ENCODE data around the gene UNC93A.
"Not testable (repeated sequence)": the region's sequence is repeated elsewhere in the genome, so short reads cannot be mapped to it uniquely, and the experiment has no call there.

Gene UNC93A

DNA sequence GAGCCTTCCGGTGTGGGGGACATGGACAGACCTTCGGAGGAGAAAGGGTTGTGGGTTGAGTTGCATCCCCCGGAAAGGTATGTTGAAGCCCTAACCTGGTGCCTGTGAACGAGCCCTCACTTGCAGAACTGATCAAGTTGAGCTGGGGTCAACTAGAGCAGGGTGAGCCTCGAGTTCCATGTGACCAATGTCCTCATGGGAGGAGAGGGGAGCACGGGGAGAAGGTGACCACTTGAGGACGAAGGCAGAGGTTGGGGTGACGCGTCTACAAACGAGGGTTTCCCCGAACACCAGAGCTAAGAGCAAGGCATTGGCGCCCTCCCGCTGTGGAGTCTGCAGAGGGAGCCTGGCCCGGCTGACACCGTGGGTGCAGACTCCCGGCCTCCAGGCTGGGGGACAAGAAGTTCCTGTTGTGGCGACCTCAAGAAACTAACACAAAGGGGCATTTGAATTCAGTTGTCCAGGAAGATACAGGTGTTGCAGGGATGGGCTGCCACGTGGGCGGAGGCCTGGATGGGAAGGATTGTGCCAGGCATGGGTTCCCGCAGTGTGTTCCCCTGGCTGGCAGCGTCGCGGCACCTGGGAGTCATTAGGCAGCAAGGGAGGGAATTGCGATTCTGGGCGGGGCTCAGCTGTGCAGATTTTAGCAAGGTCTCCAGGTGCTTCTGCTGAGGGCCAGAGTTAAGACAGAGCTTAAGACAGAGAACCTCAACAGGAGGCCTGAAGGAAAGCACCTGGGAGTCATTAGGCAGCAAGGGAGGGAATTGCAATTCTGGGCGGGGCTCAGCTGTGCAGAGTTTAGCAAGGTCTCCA, 20.4 kb upstream of the UNC93A start:
- FAIRE-seq (no peak), DNase-seq (ENCODE audit: low spot score) (no peak)

DNA sequence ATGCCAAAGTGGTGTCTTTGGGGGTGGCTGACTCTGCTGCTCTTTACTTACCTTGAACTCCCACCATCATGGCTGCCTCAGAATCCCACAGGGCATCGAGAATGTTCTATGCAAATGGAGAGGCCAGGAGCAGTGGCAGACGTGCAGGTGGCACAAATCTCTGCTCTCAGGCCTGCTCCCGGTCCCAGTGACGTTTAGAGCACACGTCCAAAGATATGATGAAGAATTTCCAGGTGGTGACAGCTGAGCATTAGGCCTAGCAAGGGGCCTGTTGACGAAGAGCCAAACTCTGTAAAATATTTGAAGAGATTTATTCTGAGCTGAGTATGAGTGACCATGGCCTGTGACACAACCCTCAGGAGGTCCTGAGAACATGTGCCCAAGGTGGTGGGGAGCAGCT, 19.0 kb upstream of the UNC93A start:
- DNase-seq (ENCODE audit: low spot score) (no peak), FAIRE-seq (no peak)

GRCh38 chr6:167272696-167273379, 18.3 kb upstream of the UNC93A start:
- DNase-seq (ENCODE audit: low spot score) (no peak), FAIRE-seq (no peak)

DNA sequence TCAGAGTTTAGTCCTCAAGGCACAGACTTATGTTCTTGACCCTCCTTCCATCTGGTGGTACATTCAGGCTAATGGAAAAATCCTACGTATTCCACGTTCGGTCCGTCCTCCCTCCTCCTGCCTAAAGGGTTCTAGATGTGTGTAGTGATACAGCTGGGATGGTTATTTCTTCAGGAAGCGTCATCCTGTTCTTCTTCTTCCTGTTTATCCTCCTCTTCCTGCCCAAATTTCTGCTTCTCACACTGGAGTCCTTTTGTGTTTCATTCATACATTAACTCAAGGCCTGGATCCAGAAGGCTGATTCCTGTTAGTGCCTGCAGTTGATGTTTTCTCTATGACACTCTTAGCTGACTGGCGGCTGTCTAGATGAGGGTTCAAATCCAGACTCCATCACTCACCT, 16.8 kb upstream of the UNC93A start:
- DNase-seq (ENCODE audit: low spot score): no peak
- no peak for FAIRE-seq

- no peak for FAIRE-seq
- DNase-seq (ENCODE audit: low spot score): no peak
Measured at GRCh38 chr6:167275001-167275400, 16.1 kb upstream of the UNC93A start.

- FAIRE-seq: no peak
- DNase-seq (ENCODE audit: low spot score): no peak
Measured at GRCh38 chr6:167275436-167275835, 15.7 kb upstream of the UNC93A start.

DNA sequence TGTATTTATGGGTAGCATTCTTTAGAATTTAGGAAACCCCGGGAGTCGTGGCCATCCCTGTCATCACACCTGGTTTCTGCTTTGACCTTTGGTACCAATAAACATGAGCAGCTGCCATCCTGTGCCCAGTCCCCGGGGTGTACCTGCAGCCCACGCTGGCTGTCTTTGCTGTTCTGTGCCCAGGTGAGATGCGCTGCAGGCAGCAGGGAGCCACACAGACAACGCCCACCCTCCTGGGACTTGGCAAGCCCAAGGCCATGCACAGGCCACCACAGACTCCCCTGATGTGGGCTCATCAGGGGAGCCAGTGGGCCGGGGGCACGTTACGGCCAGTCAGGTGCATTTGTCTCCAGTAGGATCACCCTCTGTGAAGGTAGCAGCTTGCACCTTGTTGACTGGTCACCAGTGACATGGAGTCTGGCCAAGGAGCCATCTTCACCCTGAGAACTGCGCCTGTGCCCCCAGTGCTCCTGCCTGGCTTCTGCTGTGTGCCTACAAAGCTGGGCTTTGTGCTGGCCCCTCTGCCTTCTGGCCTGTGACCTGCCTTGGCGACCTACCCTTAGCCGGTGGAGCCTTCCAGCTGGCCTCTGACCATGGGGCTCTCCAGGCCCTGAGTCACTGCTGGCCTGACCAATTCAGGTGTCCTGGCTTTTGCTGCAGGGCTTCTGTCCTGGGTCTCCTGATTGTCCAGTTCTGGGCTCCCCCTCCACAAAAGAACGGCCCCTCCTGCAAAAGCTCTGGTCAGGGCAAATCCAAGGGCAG, 14.2 kb upstream of the UNC93A start:
- no peak for FAIRE-seq
- DNase-seq (ENCODE audit: low spot score): no peak

GRCh38 chr6:167278173-167278940, 12.8 kb upstream of the UNC93A start:
- DNase-seq (ENCODE audit: low spot score): not testable (repeated sequence)
- peak; percentile 5 for FAIRE-seq

DNA sequence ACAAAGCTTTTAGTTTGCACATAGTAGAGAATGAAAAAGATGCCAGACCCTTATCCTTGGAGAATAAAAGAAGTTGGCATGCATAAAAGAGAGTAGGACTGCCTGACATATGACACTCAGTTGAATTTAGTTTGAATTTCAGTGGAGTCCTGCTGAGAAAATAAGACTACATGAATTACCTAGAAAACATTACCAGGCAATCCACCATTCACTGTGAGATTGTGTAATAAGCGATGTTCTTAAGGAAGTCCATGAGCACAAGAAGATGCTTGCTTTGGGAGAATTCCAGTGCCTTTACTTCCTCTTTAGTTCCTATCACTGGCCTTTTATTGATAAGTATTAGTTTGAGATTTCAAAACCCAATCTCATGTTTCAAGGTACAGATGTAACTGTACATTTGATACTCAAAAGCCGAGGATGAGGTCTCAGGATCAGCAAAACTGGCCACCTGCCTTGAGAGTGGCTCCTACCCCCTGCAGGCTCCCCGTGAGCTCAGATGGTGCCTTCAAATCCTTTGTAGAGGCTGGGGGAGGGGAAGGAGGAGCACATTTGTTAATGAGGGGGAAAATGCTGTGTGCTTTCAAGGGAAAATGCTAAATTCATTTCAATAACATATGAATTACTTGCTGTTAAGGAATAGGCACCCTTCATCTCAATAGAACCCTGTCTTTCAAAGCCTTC, 11.2 kb upstream of the UNC93A start:
- no peak for FAIRE-seq
- no peak for DNase-seq (ENCODE audit: low spot score)

DNA sequence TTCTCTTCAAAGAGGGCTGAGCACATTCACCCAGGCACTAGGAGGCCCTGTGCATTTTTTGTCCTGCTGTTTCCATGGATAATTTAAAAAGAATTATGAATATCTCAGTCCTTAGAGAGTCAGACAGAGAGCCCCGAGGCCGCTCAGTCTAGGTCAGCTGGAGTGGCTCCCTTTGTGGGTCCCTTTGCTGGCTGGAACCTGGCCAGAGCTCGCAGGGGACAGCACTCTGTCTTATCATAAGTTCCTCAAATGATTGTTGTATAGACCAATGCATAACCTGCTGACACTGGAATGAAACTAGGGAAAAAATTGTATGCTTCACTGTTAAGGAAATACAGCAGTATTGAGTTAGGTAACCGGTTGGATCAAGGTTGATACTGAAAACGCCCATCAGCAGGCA, 10.6 kb upstream of the UNC93A start:
- not testable (repeated sequence) for FAIRE-seq; DNase-seq (ENCODE audit: low spot score)

DNA sequence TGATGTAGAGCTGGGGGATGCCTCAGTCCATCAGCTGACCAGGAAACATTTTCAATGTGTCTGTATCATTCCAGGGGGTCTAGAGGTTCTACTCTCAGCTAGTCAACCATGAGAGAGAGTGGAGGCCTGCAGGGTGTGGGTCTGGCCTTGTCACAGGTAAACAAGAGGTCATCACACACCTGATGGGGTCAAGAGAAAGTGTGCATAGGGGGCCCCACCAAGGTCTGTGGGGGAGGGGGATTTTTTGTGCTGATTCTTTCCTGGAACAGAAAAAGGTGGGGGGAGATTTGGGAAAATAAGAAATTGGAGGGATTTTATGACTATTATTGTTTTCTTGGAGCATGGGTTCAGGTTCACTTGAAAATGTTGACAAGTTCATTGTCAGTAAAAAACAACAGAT, 8.9 kb upstream of the UNC93A start:
- FAIRE-seq (no peak), DNase-seq (ENCODE audit: low spot score) (no peak)

GRCh38 chr6:167284565-167284964, 6.5 kb upstream of the UNC93A start:
- FAIRE-seq: peak; percentile 81

GRCh38 chr6:167285077-167285770, 5.9 kb upstream of the UNC93A start:
- FAIRE-seq (no peak), DNase-seq (ENCODE audit: low spot score) (no peak)

More at GRCh38 chr6:167284565-167284964, 6.5 kb upstream of the UNC93A start:
- not testable (repeated sequence) for DNase-seq (ENCODE audit: low spot score)

GRCh38 chr6:167287513-167288048, 3.5 kb upstream of the UNC93A start:
- no peak for FAIRE-seq

DNA sequence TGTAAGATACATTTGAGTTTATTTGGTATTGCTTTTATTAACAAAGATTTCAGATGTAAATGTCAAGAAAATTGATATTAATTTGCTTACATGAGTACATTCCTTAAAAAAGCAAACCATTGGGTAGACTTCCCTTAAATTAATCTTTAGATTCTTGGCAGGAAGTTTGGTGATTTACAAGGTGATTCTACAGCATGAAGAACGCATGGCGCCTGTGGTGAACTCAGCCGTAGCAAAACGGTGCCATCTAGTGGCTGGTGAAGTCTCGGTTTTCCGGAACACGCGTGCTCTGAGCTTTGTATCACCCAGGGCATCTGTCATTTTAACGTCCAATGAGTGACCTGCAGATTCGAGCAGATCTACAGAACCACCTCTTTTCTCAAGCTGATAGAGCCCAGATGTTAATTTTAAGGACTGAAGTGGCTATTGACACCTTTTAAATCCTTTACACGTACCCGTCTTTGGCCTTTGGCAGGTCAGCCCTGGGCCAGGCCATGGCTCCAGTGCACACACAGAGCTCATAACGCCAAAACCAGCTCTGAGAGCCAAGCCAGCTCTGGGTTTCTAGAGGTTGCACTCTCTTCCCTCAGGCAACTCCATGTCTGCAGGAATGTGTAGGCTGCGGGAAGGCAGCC, 2.4 kb upstream of the UNC93A start:
- DNase-seq (ENCODE audit: low spot score): not testable (repeated sequence)
- FAIRE-seq: peak; percentile 65

More at GRCh38 chr6:167287513-167288048, 3.5 kb upstream of the UNC93A start:
- no peak for DNase-seq (ENCODE audit: low spot score)

DNA sequence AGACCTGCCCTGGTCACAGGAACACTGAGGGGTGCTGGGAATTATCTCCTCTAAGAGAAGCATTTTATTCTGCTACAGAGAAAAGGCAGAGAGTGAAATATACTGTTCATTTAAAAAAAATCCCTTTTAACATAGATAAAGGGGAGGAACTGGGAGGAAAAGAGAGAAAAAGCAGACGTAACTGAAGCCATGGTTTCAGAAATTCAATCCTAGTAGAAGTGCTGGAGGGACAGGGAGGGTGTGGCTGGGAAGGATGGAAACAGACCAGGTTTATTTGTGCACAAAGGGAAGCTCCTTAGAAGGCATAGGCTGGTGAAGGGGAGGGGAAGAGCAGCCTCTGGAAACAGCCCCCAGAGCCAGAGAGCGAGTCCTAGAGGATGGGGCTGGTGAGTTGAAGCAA, 1.8 kb upstream of the UNC93A start:
- DNase-seq (ENCODE audit: low spot score): not testable (repeated sequence)
- peak; percentile 40 for FAIRE-seq

DNA sequence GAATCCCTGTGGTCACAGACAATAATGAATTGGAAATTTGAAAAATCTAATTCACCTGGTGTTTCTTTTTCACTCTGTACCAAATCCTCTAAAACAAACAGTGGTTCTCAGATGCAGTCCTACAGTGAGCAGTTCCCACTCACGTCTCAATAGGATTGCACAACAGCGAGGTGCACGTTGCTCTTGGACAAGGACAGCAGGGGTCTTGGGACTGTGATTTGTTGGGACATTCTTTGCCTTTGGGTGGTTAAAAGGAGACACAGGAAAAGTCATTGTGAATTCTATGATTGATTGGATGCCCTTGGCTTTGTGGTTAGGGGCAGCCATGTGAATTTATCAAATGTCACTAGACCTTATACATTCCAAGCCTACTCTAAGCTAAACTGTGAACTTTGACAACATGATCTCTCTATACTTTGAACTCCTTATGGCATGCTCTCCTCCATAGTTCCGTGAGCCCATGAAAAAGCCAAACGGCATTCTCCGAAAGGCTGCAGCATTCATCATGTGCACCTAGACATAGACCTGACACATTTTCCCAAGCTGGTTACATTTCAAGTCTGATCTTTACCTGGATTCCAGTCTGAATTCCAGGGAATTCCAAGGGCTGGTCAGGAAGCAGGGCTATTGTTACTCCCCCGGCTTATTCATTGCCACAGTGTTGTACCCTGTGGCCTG, 647 bp downstream of the UNC93A start:
- FAIRE-seq (no peak), DNase-seq (ENCODE audit: low spot score) (no peak)

- no peak for DNase-seq (ENCODE audit: low spot score)
- FAIRE-seq: no peak
Measured at GRCh38 chr6:167292301-167293087, 1.4 kb downstream of the UNC93A start.
